ENCODE measurements around the gene TCF7L2. TPM values are rescaled to one million over a fixed set of nuclear protein-coding genes. Genes with fewer than 3 reads are reported as not detected.

TCF7L2 gene
- total RNA-seq, 3 donors from 2014 or later, result 33.1 to 44.2 (median 34.1) TPM

DNA sequence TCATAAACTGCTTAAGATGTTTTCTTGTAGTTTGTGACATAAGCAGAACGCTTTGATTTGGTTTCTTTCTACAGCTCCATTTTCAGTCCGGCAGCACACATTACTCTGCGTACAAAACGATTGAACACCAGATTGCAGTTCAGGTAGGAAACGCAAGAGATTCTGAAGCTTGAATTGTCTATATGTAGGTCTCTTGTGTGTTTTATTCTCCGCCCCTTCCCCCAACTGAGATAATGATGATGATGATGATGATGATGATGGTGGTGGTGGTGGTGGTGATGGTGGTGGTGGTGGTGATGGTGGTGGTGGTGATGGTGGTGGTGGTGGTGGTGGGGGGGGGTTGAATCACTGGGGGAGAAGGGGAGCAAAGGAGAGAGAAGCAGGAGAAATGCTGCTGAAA, 14.4 kb downstream of the TCF7L2 start:
- H3K36me3 ChIP-seq, result no peaks in the 10 kb centered on the region

DNA sequence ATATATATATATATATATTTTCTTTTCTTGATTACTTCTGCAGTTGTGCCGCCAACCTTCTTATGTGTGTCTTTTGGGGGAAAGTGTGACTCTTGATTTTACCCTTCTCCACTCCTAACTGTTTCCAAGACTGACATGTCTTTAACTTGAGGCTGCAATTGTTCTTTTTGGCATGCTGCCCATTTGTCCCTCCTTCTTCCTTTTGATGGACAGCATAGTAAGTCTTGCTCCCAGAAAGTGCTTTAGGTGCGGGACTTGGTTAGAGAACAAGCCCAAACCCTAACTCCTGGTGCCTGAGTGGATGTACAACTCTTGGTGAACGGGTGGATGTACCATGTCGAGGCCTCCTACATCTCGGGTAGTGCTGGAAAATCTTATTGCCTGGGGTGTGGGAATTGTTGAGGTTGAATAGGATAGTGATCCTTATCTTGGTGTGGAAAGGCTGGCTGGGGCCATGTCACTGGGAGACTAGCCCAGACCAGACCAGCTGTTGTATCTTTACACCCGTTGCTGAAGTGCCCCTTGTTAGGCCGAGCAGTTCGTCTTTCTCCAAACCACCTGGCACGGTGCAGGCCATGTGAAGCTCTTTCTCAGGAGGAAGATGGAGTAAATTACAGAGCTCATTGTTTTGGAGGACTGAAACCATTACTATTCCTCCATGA, 16.3 kb downstream of the TCF7L2 start:
- Histone ChIP-seq H3K27me3 (no peaks in the 10 kb centered on the region), H3K4me1 (peaks cover 0 to 6% of the 10 kb centered on the region in 2 donors), H3K36me3 (no peaks in the 10 kb centered on the region), H3K27ac (peak overlapping the region; percentile 4 to 48), H3K4me3 (no peak overlapping the region), H3K9me3 (no peaks in the 10 kb centered on the region)
- intact Hi-C loops (cut with DNase I; ENCODE audit: low total_unique reads), result no loop called here
- no peak for DNase-seq (ENCODE audit: low spot score in 2 of 2)
- TF ChIP-seq, protein P1, sequence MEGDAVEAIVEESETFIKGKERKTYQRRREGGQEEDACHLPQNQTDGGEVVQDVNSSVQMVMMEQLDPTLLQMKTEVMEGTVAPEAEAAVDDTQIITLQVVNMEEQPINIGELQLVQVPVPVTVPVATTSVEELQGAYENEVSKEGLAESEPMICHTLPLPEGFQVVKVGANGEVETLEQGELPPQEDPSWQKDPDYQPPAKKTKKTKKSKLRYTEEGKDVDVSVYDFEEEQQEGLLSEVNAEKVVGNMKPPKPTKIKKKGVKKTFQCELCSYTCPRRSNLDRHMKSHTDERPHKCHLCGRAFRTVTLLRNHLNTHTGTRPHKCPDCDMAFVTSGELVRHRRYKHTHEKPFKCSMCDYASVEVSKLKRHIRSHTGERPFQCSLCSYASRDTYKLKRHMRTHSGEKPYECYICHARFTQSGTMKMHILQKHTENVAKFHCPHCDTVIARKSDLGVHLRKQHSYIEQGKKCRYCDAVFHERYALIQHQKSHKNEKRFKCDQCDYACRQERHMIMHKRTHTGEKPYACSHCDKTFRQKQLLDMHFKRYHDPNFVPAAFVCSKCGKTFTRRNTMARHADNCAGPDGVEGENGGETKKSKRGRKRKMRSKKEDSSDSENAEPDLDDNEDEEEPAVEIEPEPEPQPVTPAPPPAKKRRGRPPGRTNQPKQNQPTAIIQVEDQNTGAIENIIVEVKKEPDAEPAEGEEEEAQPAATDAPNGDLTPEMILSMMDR (IDR thresholded peaks at IDR 0.05), result no peak
- no peak for TF ChIP-seq POLR2A (IDR thresholded peaks at IDR 0.05)
- TF ChIP-seq POLR2AphosphoS5 (IDR thresholded peaks at IDR 0.05), result no peak

More for the DNA sequence above, 14.4 kb downstream of the TCF7L2 start:
- Histone ChIP-seq H3K27ac (peak overlapping the region; percentile 25 to 74), H3K27me3 (no peaks in the 10 kb centered on the region), H3K9me3 (no peaks in the 10 kb centered on the region), H3K4me1 (peaks cover 0 to 6% of the 10 kb centered on the region in 2 donors), H3K4me3 (no peak overlapping the region)
- no peak for DNase-seq (ENCODE audit: low spot score in 2 of 2)
- TF ChIP-seq POLR2A (IDR thresholded peaks at IDR 0.05) (no peak), POLR2AphosphoS5 (IDR thresholded peaks at IDR 0.05) (no peak)
- TF ChIP-seq, protein P1 (IDR thresholded peaks at IDR 0.05), result no peak
- intact Hi-C loops (cut with DNase I; ENCODE audit: low total_unique reads), result no loop called here

DNA sequence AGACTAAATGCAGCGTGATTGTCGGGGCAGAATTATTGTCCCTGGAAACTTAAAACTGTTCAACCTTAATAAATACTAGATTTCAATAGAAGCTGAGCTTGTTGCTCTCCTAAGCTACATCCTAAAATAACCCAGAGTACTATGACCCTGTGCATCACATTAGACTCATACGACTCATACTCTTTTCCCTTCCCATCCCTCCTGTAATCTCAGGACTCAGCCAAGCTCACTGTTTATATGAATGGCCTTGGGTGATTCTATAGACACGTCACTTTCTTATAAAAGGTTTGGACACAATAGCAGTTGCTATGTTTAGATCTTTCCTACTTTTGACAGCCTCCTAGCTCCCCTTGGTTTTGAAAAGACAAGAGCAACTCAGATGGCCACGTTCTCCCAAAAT, 17.2 kb downstream of the TCF7L2 start:
- no peaks in the 10 kb centered on the region for H3K9me3 ChIP-seq
- H3K36me3 ChIP-seq, result no peaks in the 10 kb centered on the region
- TF ChIP-seq, protein P1 (IDR thresholded peaks at IDR 0.05), result no peak
- TF ChIP-seq POLR2A (IDR thresholded peaks at IDR 0.05), result no peak
- no peak for TF ChIP-seq POLR2AphosphoS5 (IDR thresholded peaks at IDR 0.05)
- peaks cover 0 to 6% of the 10 kb centered on the region in 2 donors for H3K4me1 ChIP-seq
- H3K4me3 ChIP-seq, result no peak overlapping the region
- H3K27ac ChIP-seq, result peak overlapping the region in 1 of 2 donors; percentile 4
- intact Hi-C loops (cut with DNase I; ENCODE audit: low total_unique reads), result no loop called here
- H3K27me3 ChIP-seq, result no peaks in the 10 kb centered on the region
- no peak for DNase-seq (ENCODE audit: low spot score in 2 of 2)

DNA sequence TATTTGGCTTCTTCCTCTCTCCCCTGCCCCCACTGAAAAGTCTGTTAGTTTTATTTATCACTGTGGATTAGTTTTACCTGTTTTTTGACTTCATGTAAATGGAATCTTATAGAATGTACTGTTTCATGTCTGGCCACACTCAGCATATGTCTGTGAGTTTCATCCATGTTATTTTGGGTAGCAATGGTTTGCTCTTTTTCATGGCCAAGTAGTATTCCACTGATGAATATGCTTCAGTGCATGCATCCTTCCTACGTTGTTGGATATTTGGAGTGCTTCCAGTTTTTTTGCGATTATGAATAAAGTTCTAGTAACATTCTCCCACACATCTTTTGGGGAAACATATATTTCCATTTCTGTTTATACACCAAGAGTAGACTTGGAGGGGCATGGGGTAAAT, 19.1 kb downstream of the TCF7L2 start:
- no peaks in the 10 kb centered on the region for H3K9me3 ChIP-seq
- peak overlapping the region in 1 of 2 donors; percentile 17 for H3K27ac ChIP-seq
- no peaks in the 10 kb centered on the region for H3K36me3 ChIP-seq
- H3K27me3 ChIP-seq, result no peaks in the 10 kb centered on the region
- H3K4me1 ChIP-seq, result peaks cover 3 to 6% of the 10 kb centered on the region in 2 donors
- intact Hi-C loops (cut with DNase I; ENCODE audit: low total_unique reads), result no loop called here
- no peak for DNase-seq (ENCODE audit: low spot score in 2 of 2)
- TF ChIP-seq, protein P1 (IDR thresholded peaks at IDR 0.05), result no peak
- TF ChIP-seq POLR2A (IDR thresholded peaks at IDR 0.05), result no peak
- no peak overlapping the region for H3K4me3 ChIP-seq

DNA sequence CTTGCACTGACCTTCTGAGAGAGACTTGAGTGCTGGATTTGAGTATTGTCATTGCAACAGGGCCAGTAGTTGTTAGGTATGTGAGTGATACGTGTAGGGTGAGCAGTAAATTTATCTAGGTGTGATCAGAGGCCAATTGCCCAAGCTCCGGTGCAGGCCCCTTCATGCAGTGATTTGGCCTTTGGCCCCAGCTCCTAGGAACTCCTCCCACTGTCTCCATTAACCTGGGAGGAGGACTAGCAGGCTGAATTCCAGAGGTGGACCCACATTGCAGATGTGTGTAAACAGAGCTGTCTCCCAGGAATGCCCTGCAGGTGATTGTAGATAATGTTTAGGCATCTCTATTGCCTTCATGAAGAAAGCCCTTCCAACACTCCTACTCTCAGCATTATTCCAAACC, 19.5 kb downstream of the TCF7L2 start:
- Histone ChIP-seq H3K27me3 (no peaks in the 10 kb centered on the region), H3K4me3 (no peak overlapping the region), H3K27ac (no peak overlapping the region), H3K9me3 (no peaks in the 10 kb centered on the region), H3K36me3 (no peaks in the 10 kb centered on the region), H3K4me1 (peaks cover 3 to 6% of the 10 kb centered on the region in 2 donors)
- TF ChIP-seq, protein P1 (IDR thresholded peaks at IDR 0.05), result no peak
- intact Hi-C loops (cut with DNase I; ENCODE audit: low total_unique reads), result no loop called here
- no peak for DNase-seq (ENCODE audit: low spot score in 2 of 2)
